ENCODE measurements around the gene RBM28.

DNA sequence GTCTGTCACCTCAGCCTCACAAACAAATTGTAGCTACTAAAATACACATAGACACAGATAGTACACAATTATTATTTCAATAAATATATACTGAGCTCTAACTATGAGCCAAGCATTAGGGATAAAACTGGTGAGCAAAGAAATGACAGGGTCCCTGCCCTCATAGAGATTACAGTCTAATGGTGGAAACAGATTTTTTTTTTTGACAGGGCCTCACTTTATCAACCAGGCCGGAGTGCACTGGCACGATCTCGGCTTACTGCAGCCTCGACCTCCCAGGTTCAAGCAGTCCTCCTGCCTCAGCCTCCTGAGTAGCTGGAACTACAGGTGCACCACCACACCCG is 695 bp upstream of the RBM28 start:
- TF ChIP-seq, protein P1, sequence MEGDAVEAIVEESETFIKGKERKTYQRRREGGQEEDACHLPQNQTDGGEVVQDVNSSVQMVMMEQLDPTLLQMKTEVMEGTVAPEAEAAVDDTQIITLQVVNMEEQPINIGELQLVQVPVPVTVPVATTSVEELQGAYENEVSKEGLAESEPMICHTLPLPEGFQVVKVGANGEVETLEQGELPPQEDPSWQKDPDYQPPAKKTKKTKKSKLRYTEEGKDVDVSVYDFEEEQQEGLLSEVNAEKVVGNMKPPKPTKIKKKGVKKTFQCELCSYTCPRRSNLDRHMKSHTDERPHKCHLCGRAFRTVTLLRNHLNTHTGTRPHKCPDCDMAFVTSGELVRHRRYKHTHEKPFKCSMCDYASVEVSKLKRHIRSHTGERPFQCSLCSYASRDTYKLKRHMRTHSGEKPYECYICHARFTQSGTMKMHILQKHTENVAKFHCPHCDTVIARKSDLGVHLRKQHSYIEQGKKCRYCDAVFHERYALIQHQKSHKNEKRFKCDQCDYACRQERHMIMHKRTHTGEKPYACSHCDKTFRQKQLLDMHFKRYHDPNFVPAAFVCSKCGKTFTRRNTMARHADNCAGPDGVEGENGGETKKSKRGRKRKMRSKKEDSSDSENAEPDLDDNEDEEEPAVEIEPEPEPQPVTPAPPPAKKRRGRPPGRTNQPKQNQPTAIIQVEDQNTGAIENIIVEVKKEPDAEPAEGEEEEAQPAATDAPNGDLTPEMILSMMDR (conservative IDR thresholded peaks at IDR 0.05; ENCODE audit: low read depth, low read length): no peak
- TF ChIP-seq EZH2 (IDR thresholded peaks at IDR 0.05; ENCODE audit: borderline replicate concordance, low read depth, low read length, poor library complexity, severe bottlenecking): no peak

Data from A673 (cell line).